HG03342 (cell line): ENCODE measurements around the gene PLEK.
A peak's percentile ranks its signal among the peaks of the same experiment; 100 is the strongest.
"Not testable (repeated sequence)": the region's sequence is repeated elsewhere in the genome, so short reads cannot be mapped to it uniquely, and the experiment has no call there.

Source experiments
- ATAC-seq: cut with Tn5 transposase; IDR thresholded peaks from one replicate; pipeline ENCODE4 v1.9.1; 2021; ENCODE audit warnings: mild to moderate bottlenecking, moderate library complexity; ENCODE audit not compliant: unreplicated experiment

PLEK gene

GRCh38 chr2:68436270-68436669 is 71.2 kb downstream of the PLEK start:
- ATAC-seq, result no peak

GRCh38 chr2:68438455-68439303 is 73.6 kb downstream of the PLEK start:
- ATAC-seq, result no peak

GRCh38 chr2:68441179-68441993 is 76.3 kb downstream of the PLEK start:
- ATAC-seq, result peak; percentile 98

- no peak for ATAC-seq
These were observed 76.9 kb downstream of the PLEK start for GRCh38 chr2:68441994-68442322.

- ATAC-seq, result not testable (repeated sequence)
These were observed 81.3 kb downstream of the PLEK start for GRCh38 chr2:68446425-68446824.
